HG02943 (cell line): ENCODE results near the gene RET.
A peak's percentile ranks its signal among the peaks of the same experiment; 100 is the strongest.

Experiments
- ATAC-seq: cut with Tn5 transposase; IDR thresholded peaks from one replicate; pipeline ENCODE4 v1.9.1; 2021; ENCODE audit warnings: mild to moderate bottlenecking, low read depth, moderate library complexity; ENCODE audit not compliant: unreplicated experiment

RET gene

DNA sequence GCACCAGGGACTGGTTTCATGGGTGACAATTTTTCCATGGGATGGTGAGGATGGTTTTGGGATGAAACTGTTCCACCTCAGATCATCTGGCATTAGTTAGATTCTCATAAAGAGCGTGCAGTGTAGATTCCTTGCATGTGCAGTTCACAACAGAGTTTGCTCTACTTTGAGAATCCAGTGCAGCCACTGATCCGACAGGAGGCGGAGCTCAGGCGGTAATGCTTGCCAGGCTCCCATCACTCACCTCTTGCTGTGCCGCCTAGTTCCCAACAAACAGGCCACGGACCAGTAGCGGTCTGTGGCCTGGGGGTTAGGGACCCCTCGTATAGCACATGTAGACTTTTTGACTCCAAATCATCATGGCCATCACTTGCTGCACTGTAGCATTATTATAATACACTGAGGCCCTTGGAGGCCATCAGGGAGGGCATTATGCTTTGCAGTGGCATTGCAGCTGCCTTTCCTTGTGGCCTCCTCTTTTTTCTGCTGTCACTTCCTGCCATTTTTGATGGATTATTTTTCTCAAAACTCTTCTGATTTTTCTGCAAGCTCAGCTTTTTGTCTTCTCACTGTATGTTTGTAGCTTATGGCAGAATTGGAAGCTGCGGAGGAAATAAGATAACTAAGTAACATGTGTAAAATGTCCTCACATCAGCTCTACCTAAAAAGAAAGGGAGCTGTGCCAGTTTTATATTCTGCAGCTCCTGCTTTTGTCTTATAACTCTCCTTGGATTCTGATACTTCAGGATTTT is 79.9 kb downstream of the RET start:
- ATAC-seq: no peak

DNA sequence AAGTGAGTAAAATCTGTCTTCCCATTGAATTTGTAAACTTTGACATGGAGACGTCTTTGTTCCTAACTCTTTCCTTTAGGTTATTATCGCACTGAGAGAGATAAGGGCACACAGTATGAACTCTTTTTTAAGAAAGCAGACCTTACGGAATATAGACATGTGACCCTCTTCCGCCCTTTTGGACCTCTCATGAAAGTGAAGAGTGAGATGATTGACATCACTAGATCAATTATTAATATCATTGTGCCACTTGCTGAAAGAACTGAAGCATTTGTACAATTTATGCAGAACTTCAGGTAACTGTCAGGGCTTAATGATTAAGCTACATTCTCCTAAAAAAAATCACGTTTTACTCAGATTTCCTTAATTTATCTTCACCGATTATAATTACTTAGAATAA is 81.8 kb downstream of the RET start:
- ATAC-seq: no peak

DNA sequence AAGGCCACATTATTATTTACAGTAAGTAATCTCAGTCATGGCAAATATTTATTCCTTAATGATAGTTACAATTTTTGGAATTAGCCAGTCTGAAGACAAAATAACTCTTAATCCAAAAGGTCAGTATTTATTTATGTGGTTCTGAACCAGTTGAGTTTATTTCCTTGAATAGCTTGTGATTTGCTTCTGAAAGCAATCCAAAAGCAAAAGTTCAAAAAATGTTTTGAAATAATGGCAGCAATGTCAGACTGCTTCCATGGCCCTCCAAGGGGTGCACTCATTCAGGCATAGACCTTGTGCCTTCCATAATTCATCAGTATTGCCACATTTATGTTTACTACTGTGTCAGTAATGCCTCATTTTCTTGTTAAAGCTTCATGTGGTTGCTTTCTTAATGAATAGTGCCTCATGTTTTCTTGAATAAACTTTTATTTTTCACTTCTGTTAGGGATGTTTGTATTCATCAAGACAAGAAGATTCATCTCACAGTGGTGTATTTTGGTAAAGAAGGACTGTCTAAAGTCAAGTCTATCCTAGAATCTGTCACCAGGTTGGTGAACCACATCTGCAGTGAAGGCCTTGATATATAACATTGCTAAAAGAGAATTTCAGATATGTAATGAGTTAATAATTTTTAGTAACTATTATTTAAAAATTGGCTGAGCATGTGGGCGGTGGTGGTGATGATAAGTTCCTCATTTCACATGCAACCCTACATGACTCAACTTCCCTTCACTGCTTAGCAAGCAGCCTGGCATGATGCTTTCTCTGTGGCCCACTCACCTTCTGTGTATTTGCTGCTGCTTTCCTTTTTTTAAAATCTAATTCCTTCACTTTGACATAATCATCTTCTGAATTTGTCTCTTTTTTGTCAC is 83.4 kb downstream of the RET start:
- ATAC-seq: peak; percentile 44

DNA sequence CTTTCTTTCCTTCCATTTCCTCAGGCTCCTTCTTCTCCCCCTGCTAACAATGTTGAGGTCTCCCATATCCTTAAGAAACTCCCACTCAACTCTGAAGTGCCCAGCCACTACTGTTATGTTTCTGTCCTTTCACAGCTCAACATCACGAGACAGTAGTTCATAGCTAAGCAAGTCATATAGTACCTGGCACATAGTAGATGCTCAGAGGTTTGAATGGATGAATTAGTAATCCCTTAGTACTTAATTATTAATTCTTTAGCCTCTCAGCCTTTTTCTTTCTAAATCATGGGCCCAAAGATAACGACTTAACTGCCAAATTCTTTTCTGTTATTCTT is 84.0 kb downstream of the RET start:
- ATAC-seq: peak; percentile 55

DNA sequence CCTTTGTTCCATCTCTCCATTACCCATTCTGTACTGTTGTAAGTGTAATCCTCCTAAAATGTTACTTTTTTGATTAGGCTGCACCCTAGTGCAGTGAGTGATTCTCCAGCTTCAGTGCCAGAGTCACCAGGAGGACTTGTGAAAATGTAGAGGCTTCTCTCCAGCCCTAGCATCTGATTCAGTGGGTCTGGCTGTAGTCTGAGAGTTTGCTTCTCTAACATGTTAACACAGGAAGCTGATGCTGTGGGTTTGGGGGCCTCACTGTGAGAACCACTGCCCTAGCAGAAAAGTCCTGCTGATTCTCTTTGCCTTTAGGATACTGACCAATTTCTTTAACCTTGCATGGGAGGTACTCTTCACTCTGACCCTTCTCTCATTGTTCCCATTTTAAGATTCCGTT is 85.7 kb downstream of the RET start:
- ATAC-seq: no peak

DNA sequence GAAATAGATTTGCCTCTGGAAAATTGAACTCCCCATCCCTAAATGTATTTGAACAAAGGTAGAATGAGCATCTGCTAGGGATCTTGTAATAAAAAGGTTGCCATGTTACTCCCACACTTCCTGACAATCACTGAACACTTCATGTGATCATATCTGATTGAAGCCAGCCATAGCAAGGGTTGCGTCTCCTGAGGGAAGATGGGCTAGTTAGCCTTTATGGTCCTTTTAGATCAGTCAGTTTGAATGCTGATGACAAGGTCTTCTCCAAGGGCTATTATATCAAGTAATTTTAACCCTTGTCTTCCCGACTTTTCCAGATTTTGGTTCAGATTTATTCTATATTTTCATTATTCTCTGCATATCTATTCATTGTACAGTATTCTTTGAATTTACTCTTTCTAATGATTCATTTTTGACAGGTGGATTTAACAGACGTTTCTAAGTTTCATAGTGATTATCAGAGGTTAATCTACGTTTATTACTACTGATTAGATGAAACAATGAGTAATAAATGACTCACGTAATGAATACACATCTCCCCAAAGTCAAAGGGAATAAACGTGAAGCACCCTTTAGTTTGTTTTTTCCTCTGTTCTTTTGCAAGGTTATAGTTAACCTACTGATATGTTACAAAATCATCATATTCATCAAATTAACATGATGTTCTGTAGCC is 89.5 kb downstream of the RET start:
- no peak for ATAC-seq

DNA sequence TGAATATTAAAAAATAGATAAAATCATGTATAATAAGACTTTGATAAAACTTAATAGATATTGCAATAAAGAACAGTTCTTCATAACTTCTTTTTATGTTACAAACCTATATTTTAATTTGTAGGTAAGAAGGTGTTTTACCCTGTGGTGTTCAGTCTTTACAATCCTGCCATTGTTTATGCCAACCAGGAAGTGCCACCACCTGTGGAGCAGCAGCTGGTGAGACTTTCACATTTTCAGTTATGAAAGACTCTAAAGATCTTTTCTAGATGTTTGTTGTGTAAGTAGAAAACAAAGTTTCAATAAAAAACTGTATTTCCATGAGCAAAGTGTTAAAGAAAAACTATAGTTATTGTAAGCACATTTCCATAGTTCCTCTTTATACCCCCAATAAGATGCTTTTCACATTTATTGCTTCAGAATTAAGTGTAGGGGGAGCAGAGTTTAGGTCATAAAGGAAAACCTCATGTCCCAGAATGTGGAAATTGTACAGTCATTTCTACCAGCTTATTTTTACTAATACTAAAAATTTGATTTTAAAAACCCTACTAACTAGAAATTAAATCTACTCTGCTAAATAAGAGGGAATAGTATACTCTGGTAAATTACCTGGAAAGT is 90.1 kb downstream of the RET start:
- ATAC-seq: peak; percentile 62

DNA sequence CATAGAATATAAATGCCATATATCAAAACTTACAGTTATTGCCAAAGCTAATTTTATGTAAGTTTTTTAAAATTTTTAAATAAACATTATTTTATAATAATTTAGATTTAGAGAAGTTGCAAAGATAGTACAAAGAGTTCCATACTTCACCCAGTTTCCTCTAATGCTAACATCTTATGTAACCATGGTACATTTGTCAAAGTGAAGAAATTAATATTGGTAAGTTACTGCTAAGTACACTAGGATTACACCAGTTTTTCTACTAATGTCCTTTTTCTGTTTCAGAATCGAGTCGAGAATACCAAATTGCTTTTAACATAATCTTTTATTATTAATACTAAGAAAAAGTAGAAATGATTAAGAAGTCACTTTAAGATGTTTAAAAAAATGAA is 90.6 kb downstream of the RET start:
- no peak for ATAC-seq

DNA sequence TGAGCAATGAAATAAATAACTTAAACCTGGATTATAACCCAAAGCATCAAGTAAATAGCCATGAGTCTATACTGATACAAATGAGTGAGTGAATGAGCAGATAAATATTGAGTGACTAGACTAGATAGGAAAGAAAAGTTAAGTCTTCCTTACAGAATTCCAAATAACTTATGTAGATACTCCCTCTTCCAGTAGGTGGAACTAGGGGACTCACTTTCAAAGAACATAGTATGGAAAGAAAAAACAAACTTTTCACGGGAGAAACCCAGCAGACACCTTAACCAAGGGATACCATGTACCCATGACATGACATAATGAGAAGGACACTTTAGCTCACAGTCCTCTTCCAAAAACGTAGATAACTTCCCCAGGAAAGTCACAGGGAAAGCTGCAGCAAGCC is 93.6 kb downstream of the RET start:
- ATAC-seq: no peak

DNA sequence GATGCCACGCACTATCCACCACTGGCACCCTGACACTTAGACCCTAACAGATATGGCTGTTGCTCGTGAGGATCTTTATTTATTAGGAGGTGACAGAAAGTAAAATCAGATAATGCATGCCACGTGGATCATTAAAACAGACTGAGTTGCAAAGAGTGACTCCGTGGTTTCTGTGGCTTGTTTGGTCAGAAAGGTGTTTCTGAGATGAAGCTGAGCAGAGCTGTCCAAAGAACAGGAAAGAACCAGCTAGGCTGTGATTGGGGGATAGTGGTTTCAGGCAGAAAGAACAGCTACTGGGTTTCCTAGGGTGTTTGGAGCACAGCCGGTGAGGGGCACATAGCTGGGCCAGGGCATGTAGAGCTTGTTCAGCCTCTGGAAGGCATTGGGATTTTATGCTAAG is 95.8 kb downstream of the RET start:
- ATAC-seq: no peak

DNA sequence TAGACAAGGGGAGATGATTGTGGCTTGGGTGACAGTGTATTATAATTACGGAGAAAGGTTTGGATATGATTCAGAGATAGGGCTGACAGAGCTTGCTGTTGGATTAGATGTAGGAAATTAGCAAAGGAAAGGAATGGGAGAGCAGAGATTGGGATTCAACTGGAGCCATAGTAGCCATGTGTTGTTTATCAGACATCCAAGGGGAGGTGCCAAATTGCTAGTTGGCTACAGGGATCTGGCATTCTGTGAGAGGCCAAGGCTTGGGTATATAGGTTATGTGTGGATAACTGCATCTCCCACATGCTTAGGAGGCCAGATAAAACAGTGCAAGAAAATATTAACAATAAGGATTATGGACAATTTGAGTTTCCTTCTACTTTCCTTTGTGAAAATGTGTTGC is 96.3 kb downstream of the RET start:
- ATAC-seq: no peak

DNA sequence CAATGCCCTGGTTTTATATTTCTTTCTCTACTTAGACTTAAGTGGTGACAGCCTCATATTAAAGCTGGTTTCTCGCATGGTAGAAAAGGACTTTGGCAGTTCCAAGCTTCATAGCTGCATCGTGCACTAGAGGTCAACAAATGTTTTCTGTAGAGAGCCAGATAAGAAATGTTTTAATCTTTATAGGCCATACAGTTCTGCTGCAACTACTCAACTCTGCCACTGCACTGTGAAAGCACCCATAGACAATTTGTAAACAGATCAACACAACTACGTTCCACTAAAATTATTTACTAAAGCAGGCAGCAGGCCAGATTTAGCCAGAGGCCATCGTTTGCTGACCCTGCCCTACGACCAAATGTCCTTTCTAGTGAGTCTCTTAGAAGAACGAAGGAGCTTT is 98.1 kb downstream of the RET start:
- ATAC-seq: no peak

DNA sequence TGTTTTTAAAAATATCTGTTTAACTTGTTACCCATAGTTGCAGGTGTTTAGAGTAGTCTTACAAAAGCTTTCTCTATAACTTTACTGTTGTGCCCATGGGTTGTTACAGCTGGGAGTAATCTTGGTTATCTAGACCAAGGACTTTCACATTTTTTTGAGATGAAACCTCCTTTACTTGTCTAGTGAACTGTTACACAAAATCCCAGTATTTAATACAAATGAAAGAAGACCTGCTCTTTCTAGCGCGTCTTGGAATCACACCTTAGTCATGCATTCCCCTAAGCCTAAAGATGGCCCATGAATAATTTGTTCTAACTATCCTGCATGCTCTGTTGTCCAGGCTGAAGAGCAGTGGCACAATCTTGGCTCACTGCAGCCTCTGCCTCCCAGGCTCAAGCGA is 99.4 kb downstream of the RET start:
- ATAC-seq: no peak

DNA sequence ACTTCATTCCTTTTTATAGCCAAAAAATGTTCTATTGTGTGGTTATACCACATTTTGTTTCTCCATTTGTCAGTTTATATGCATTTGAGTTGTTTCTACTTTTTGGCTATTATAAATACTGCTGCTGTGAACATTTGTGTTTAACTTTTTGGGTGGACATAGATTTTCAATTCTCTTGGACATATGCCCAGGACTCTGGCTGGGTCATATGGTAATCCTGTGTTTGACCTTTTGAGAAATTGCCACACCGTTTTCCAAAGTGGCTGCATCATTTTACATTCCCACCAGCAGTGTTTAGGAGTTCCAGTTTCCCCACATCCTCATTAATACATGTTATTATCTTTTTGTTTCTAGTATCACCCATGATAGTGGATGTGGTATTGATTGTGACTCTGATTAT is 100.7 kb downstream of the RET start:
- ATAC-seq: no peak
